NOMO-1 (cell line): Measurements from ENCODE around the gene UNCX.

ENCODE experiments used
- DNase-seq, 2 experiments: peaks; one replicate each; lab custom pipeline; 2025; ENCODE audit not compliant: unreplicated experiment in 2 of 2; lab: John Stamatoyannopoulos, UW

UNCX gene

GRCh38 chr7:1242606-1243289 is 10.1 kb downstream of the UNCX start:
- no peak for DNase-seq

- no peak for DNase-seq
Measured at GRCh38 chr7:1243290-1243963, 10.8 kb downstream of the UNCX start.

GRCh38 chr7:1243964-1244416 is 11.3 kb downstream of the UNCX start:
- no peak for DNase-seq

- DNase-seq = no peak
Measured at GRCh38 chr7:1244700-1245523, 12.2 kb downstream of the UNCX start.

GRCh38 chr7:1245524-1246050 is 12.9 kb downstream of the UNCX start:
- DNase-seq = no peak

GRCh38 chr7:1246160-1246870 is 13.6 kb downstream of the UNCX start:
- DNase-seq = no peak

GRCh38 chr7:1246871-1247526 is 14.3 kb downstream of the UNCX start:
- DNase-seq = no peak

- no peak for DNase-seq
Measured at GRCh38 chr7:1247527-1248041, 14.9 kb downstream of the UNCX start.

GRCh38 chr7:1248143-1248915 is 15.7 kb downstream of the UNCX start:
- DNase-seq = no peak

- no peak for DNase-seq
Measured at GRCh38 chr7:1248916-1249581, 16.4 kb downstream of the UNCX start.

GRCh38 chr7:1249731-1250130 is 17.1 kb downstream of the UNCX start:
- no peak for DNase-seq

- no peak for DNase-seq
Measured at GRCh38 chr7:1250901-1251300, 18.2 kb downstream of the UNCX start.

GRCh38 chr7:1251796-1252539 is 19.3 kb downstream of the UNCX start:
- no peak for DNase-seq

- no peak for DNase-seq
Measured at GRCh38 chr7:1252540-1253090, 19.9 kb downstream of the UNCX start.

- peak; percentile 32 to 54 for DNase-seq
Measured at GRCh38 chr7:1253681-1254181, 21.1 kb downstream of the UNCX start.

- no peak for DNase-seq
Measured at GRCh38 chr7:1254281-1255079, 21.8 kb downstream of the UNCX start.
